HEK293T (cell line): ENCODE results near the gene OSBPL2.

Experiments used
- ARNT ChIP-seq: fragments of 450-650 bp; IDR thresholded peaks from 2 replicates; pipeline ENCODE4 v1.6.1; 2017; ENCODE audit warnings: mild to moderate bottlenecking
- SUZ12 ChIP-seq: fragments of 450-650 bp; IDR thresholded peaks from 2 replicates; pipeline ENCODE4 v1.6.1; 2016; ENCODE audit warnings: mild to moderate bottlenecking
- ZNF384 ChIP-seq: fragments of 450-650 bp; IDR thresholded peaks from 2 replicates; pipeline ENCODE4 v1.6.1; 2016
- TF ChIP-seq, protein P1 (sequence below): fragments of 450-650 bp; IDR thresholded peaks from 2 replicates; pipeline ENCODE4 v1.6.1; 2016

- TF ChIP-seq, protein P1, sequence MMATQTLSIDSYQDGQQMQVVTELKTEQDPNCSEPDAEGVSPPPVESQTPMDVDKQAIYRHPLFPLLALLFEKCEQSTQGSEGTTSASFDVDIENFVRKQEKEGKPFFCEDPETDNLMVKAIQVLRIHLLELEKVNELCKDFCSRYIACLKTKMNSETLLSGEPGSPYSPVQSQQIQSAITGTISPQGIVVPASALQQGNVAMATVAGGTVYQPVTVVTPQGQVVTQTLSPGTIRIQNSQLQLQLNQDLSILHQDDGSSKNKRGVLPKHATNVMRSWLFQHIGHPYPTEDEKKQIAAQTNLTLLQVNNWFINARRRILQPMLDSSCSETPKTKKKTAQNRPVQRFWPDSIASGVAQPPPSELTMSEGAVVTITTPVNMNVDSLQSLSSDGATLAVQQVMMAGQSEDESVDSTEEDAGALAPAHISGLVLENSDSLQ: no peak
- TF ChIP-seq ZNF384: no peak
- no peak for TF ChIP-seq SUZ12
- TF ChIP-seq ARNT: no peak
Observed at GRCh38 chr20:62307226-62308101, 69.1 kb downstream of the OSBPL2 start.
